HCT116 (cell line): ENCODE measurements around the gene VTI1A.

ENCODE experiments used
- EZH2 ChIP-seq: fragments of 200-600 bp; sonication (generic); IDR thresholded peaks from 2 replicates; pipeline ENCODE4 v1.6.1; 2017; ENCODE audit warnings: antibody characterized with exemption, mixed run types
- POLR2A ChIP-seq: IDR thresholded peaks from 2 replicates; pipeline ENCODE4 v1.7.0; 2011; ENCODE audit warnings: borderline replicate concordance; ENCODE audit not compliant: insufficient read depth, insufficient read length; ENCODE audit errors: extremely low read depth
- POLR2AphosphoS5 ChIP-seq: IDR thresholded peaks from 2 replicates; pipeline ENCODE4 v1.6.1; 2011; ENCODE audit warnings: mild to moderate bottlenecking, low read depth, low read length, moderate library complexity
- RAD21 ChIP-seq: IDR thresholded peaks from 2 replicates; pipeline ENCODE4 v1.6.1; 2012; ENCODE audit warnings: low read depth, mild to moderate bottlenecking
- SIN3A ChIP-seq: IDR thresholded peaks from 2 replicates; pipeline ENCODE4 v1.6.1; 2012; ENCODE audit warnings: low read depth
- SP1 ChIP-seq: IDR thresholded peaks from 2 replicates; pipeline ENCODE4 v1.6.1; 2012; ENCODE audit warnings: low read depth
- YY1 ChIP-seq: IDR thresholded peaks from 2 replicates; pipeline ENCODE4 v1.6.1; 2011; ENCODE audit warnings: low read length, low read depth, moderate library complexity, mild to moderate bottlenecking; ENCODE audit not compliant: insufficient replicate concordance; ENCODE audit errors: extremely low read depth
- TF ChIP-seq, protein P1 (sequence below), 3 experiments: fragments of 200-600 bp in 1 of 3; sonication (generic) in 1 of 3; IDR thresholded peaks in 2 of 3; conservative IDR thresholded peaks in 1 of 3; 2 replicates each; pipeline ENCODE4 v1.5.1; 2012 to 2017; ENCODE audit warnings: low read depth in 2 of 3, low read length in 2 of 3, antibody characterized with exemption in 1 of 3, borderline replicate concordance in 1 of 3, control low read depth in 1 of 3, mild to moderate bottlenecking in 1 of 3, mixed read lengths in 1 of 3, mixed run types in 1 of 3, moderate library complexity in 1 of 3; ENCODE audit not compliant: insufficient read depth in 1 of 3
- TF ChIP-seq, protein P2 (sequence below): IDR thresholded peaks from 2 replicates; pipeline ENCODE4 v1.6.1; 2012; ENCODE audit warnings: low read depth

DNA sequence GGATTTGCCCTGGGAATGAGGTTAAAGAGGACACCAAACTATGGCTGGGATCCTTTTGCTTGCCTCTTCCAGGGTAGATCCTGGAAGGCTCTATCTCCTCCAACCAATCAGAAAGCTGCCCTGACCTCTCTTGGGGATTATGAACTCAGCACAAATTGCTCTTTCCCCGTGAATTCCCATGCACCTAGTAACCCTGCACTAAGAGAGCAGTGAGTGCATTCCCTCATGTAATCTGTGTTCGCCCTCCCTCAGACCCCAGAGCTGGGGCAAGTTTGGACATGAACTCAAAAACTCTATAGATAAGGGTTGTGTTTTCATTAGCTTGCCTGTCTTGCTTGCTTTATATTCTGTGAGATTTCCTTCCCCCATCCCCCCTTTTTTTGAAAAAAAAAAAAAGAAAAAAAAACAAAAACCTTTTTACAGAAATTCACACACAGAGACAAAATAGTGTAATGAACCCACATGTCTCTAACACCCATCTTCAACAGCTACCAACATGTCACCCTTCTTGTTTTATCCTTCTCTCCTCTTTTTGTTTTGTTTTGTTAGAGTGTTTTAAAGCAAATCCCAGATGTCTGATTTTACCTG lies 277.5 kb downstream of the VTI1A start:
- TF ChIP-seq, protein P1, sequence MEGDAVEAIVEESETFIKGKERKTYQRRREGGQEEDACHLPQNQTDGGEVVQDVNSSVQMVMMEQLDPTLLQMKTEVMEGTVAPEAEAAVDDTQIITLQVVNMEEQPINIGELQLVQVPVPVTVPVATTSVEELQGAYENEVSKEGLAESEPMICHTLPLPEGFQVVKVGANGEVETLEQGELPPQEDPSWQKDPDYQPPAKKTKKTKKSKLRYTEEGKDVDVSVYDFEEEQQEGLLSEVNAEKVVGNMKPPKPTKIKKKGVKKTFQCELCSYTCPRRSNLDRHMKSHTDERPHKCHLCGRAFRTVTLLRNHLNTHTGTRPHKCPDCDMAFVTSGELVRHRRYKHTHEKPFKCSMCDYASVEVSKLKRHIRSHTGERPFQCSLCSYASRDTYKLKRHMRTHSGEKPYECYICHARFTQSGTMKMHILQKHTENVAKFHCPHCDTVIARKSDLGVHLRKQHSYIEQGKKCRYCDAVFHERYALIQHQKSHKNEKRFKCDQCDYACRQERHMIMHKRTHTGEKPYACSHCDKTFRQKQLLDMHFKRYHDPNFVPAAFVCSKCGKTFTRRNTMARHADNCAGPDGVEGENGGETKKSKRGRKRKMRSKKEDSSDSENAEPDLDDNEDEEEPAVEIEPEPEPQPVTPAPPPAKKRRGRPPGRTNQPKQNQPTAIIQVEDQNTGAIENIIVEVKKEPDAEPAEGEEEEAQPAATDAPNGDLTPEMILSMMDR (IDR thresholded peaks at IDR 0.05 in 2 of 3, conservative IDR thresholded peaks at IDR 0.05 in 1 of 3; ENCODE audit: borderline replicate concordance in 1 of 3, insufficient read depth in 1 of 3, low read depth in 2 of 3, low read length in 2 of 3), result no peak
- TF ChIP-seq, protein P2, sequence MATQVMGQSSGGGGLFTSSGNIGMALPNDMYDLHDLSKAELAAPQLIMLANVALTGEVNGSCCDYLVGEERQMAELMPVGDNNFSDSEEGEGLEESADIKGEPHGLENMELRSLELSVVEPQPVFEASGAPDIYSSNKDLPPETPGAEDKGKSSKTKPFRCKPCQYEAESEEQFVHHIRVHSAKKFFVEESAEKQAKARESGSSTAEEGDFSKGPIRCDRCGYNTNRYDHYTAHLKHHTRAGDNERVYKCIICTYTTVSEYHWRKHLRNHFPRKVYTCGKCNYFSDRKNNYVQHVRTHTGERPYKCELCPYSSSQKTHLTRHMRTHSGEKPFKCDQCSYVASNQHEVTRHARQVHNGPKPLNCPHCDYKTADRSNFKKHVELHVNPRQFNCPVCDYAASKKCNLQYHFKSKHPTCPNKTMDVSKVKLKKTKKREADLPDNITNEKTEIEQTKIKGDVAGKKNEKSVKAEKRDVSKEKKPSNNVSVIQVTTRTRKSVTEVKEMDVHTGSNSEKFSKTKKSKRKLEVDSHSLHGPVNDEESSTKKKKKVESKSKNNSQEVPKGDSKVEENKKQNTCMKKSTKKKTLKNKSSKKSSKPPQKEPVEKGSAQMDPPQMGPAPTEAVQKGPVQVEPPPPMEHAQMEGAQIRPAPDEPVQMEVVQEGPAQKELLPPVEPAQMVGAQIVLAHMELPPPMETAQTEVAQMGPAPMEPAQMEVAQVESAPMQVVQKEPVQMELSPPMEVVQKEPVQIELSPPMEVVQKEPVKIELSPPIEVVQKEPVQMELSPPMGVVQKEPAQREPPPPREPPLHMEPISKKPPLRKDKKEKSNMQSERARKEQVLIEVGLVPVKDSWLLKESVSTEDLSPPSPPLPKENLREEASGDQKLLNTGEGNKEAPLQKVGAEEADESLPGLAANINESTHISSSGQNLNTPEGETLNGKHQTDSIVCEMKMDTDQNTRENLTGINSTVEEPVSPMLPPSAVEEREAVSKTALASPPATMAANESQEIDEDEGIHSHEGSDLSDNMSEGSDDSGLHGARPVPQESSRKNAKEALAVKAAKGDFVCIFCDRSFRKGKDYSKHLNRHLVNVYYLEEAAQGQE, result no peak
- TF ChIP-seq SIN3A (no peak), EZH2 (no peak), POLR2A (no peak), RAD21 (no peak), SP1 (no peak), YY1 (no peak), POLR2AphosphoS5 (no peak)
